ENCODE results near the gene LMO2. TPM values are rescaled to one million over a fixed set of nuclear protein-coding genes. Genes with fewer than 3 reads are reported as not detected.

LMO2 gene
- total RNA-seq, 1 donor from 2014 or later: 14.0 TPM

GRCh38 chr11:33915526-33915925 is 23.6 kb upstream of the LMO2 start:
- DNase-seq (ENCODE audit: low spot score): no peak

GRCh38 chr11:33913991-33914390 is 22.1 kb upstream of the LMO2 start:
- DNase-seq (ENCODE audit: low spot score): no peak

GRCh38 chr11:33912405-33913361 is 20.8 kb upstream of the LMO2 start:
- DNase-seq (ENCODE audit: low spot score): no peak

- no peak for DNase-seq (ENCODE audit: low spot score)
Measured at GRCh38 chr11:33910958-33911339, 19.1 kb upstream of the LMO2 start.

- DNase-seq (ENCODE audit: low spot score): no peak
Measured at GRCh38 chr11:33910296-33910957, 18.6 kb upstream of the LMO2 start.

- no peak for DNase-seq (ENCODE audit: low spot score)
Measured at GRCh38 chr11:33909552-33909951, 17.7 kb upstream of the LMO2 start.

- no peak for DNase-seq (ENCODE audit: low spot score)
Measured at GRCh38 chr11:33909150-33909549, 17.3 kb upstream of the LMO2 start.

GRCh38 chr11:33907421-33907820 is 15.5 kb upstream of the LMO2 start:
- DNase-seq (ENCODE audit: low spot score): no peak

- no peak for DNase-seq (ENCODE audit: low spot score)
Measured at GRCh38 chr11:33906484-33907186, 14.8 kb upstream of the LMO2 start.

GRCh38 chr11:33904102-33904501 is 12.2 kb upstream of the LMO2 start:
- no peak for DNase-seq (ENCODE audit: low spot score)

- no peak for DNase-seq (ENCODE audit: low spot score)
Measured at GRCh38 chr11:33900159-33900840, 8.4 kb upstream of the LMO2 start.

- peak; percentile 62 for DNase-seq (ENCODE audit: low spot score)
Measured at GRCh38 chr11:33899400-33900037, 7.6 kb upstream of the LMO2 start.

GRCh38 chr11:33898957-33899356 is 7.1 kb upstream of the LMO2 start:
- no peak for DNase-seq (ENCODE audit: low spot score)

GRCh38 chr11:33897761-33898375 is 6.0 kb upstream of the LMO2 start:
- DNase-seq (ENCODE audit: low spot score): no peak

GRCh38 chr11:33896911-33897310 is 5.0 kb upstream of the LMO2 start:
- DNase-seq (ENCODE audit: low spot score): no peak

- no peak for DNase-seq (ENCODE audit: low spot score)
Measured at GRCh38 chr11:33895752-33896137, 3.9 kb upstream of the LMO2 start.

GRCh38 chr11:33894398-33894746 is 2.5 kb upstream of the LMO2 start:
- DNase-seq (ENCODE audit: low spot score): no peak

- no peak for DNase-seq (ENCODE audit: low spot score)
Measured at GRCh38 chr11:33893711-33894397, 2.0 kb upstream of the LMO2 start.

- no peak for DNase-seq (ENCODE audit: low spot score)
Measured at GRCh38 chr11:33892906-33893594, 1.2 kb upstream of the LMO2 start.

All from ureter (tissue), 1 donor.